Measurements from ENCODE around the gene TAL2.

TAL2 gene

GRCh38 chr9:105637787-105638395 is 24.4 kb upstream of the TAL2 start:
- no peak overlapping the region for H3K4me3 ChIP-seq (ENCODE audit: low read depth, low read length)
- TF ChIP-seq MAX (IDR thresholded peaks at IDR 0.05; ENCODE audit: low read depth, low read length) (no peak), POLR2A (IDR thresholded peaks at IDR 0.05; ENCODE audit: extremely low read depth, insufficient read length) (no peak), MYC (IDR thresholded peaks at IDR 0.05; ENCODE audit: low read depth, low read length) (no peak)
- TF ChIP-seq, protein P1, sequence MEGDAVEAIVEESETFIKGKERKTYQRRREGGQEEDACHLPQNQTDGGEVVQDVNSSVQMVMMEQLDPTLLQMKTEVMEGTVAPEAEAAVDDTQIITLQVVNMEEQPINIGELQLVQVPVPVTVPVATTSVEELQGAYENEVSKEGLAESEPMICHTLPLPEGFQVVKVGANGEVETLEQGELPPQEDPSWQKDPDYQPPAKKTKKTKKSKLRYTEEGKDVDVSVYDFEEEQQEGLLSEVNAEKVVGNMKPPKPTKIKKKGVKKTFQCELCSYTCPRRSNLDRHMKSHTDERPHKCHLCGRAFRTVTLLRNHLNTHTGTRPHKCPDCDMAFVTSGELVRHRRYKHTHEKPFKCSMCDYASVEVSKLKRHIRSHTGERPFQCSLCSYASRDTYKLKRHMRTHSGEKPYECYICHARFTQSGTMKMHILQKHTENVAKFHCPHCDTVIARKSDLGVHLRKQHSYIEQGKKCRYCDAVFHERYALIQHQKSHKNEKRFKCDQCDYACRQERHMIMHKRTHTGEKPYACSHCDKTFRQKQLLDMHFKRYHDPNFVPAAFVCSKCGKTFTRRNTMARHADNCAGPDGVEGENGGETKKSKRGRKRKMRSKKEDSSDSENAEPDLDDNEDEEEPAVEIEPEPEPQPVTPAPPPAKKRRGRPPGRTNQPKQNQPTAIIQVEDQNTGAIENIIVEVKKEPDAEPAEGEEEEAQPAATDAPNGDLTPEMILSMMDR (IDR thresholded peaks at IDR 0.05; ENCODE audit: low read depth, low read length): peak; percentile 68
- DNase-seq (ENCODE audit: low read depth): peak; percentile 18

GRCh38 chr9:105639936-105640335 is 22.3 kb upstream of the TAL2 start:
- H3K4me3 ChIP-seq (ENCODE audit: low read depth, low read length): no peak overlapping the region
- TF ChIP-seq POLR2A (IDR thresholded peaks at IDR 0.05; ENCODE audit: extremely low read depth, insufficient read length) (no peak), MAX (IDR thresholded peaks at IDR 0.05; ENCODE audit: low read depth, low read length) (no peak), MYC (IDR thresholded peaks at IDR 0.05; ENCODE audit: low read depth, low read length) (no peak)
- TF ChIP-seq, protein P1 (IDR thresholded peaks at IDR 0.05; ENCODE audit: low read depth, low read length): no peak
- no peak for DNase-seq (ENCODE audit: low read depth)

GRCh38 chr9:105643795-105644194 is 18.5 kb upstream of the TAL2 start:
- H3K4me3 ChIP-seq (ENCODE audit: low read depth, low read length): no peak overlapping the region
- TF ChIP-seq, protein P1 (IDR thresholded peaks at IDR 0.05; ENCODE audit: low read depth, low read length): no peak
- TF ChIP-seq POLR2A (IDR thresholded peaks at IDR 0.05; ENCODE audit: extremely low read depth, insufficient read length) (no peak), MYC (IDR thresholded peaks at IDR 0.05; ENCODE audit: low read depth, low read length) (no peak), MAX (IDR thresholded peaks at IDR 0.05; ENCODE audit: low read depth, low read length) (no peak)

GRCh38 chr9:105646879-105647594 is 15.2 kb upstream of the TAL2 start:
- no peak for TF ChIP-seq MYC (IDR thresholded peaks at IDR 0.05; ENCODE audit: low read depth, low read length)
- TF ChIP-seq MAX (IDR thresholded peaks at IDR 0.05; ENCODE audit: low read depth, low read length): no peak
- no peak for TF ChIP-seq POLR2A (IDR thresholded peaks at IDR 0.05; ENCODE audit: extremely low read depth, insufficient read length)
- TF ChIP-seq, protein P1 (IDR thresholded peaks at IDR 0.05; ENCODE audit: low read depth, low read length): no peak
- DNase-seq (ENCODE audit: low read depth): no peak
- H3K4me3 ChIP-seq (ENCODE audit: low read depth, low read length): no peak overlapping the region

More at GRCh38 chr9:105643795-105644194, 18.5 kb upstream of the TAL2 start:
- DNase-seq (ENCODE audit: low read depth): no peak

DNA sequence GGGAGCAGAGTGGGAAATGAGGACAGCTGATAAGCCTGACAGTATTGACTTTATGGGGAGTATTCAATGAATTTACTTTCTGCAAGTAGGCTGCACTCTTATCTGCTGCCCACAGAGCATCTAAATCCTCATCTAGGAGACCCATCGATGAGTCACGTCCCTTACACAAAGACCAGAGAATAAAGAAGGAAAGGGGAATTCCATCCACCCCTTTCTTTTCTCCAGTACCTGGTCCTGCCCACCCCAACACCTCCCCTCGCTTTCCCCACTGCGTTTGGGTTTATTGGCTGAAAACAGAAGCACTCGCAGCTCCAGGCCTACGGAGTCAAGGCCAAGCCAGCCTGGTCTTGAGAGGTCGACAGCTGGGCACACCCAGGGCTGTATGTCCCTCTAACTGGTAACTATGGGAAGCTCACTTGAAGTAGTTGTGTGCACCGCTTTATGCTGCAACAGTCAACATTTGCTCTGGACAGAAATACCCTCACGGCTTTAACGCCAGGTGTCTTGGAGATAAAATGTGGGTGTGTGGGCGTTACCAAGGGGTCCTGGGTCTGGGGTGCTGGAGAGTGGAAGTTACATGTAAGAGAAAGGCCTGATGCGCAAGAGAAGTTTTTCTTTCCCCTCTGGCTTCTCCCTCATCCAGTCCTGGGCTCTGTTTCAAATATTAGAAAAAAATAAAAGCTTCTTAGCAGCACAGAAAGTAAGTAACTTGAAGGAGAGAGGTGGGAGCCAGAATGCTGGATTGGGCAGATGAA is 14.5 kb upstream of the TAL2 start:
- no peak overlapping the region for H3K4me3 ChIP-seq (ENCODE audit: low read depth, low read length)
- peak; percentile 72 for DNase-seq (ENCODE audit: low read depth)
- no peak for TF ChIP-seq MAX (IDR thresholded peaks at IDR 0.05; ENCODE audit: low read depth, low read length)
- no peak for TF ChIP-seq POLR2A (IDR thresholded peaks at IDR 0.05; ENCODE audit: extremely low read depth, insufficient read length)
- TF ChIP-seq, protein P1 (IDR thresholded peaks at IDR 0.05; ENCODE audit: low read depth, low read length): no peak
- no peak for TF ChIP-seq MYC (IDR thresholded peaks at IDR 0.05; ENCODE audit: low read depth, low read length)
